GM18867 (cell line): Measurements from ENCODE around the gene TRPC1.
A peak's percentile ranks its signal among the peaks of the same experiment; 100 is the strongest.
"Not testable (repeated sequence)": the region's sequence is repeated elsewhere in the genome, so short reads cannot be mapped to it uniquely, and the experiment has no call there.

Experiments
- ATAC-seq: cut with Tn5 transposase; IDR thresholded peaks from one replicate; pipeline ENCODE4 v1.9.1; 2021; ENCODE audit warnings: mild to moderate bottlenecking, moderate library complexity; ENCODE audit not compliant: unreplicated experiment

TRPC1 gene

GRCh38 chr3:142752605-142753004, 28.8 kb downstream of the TRPC1 start:
- not testable (repeated sequence) for ATAC-seq

DNA sequence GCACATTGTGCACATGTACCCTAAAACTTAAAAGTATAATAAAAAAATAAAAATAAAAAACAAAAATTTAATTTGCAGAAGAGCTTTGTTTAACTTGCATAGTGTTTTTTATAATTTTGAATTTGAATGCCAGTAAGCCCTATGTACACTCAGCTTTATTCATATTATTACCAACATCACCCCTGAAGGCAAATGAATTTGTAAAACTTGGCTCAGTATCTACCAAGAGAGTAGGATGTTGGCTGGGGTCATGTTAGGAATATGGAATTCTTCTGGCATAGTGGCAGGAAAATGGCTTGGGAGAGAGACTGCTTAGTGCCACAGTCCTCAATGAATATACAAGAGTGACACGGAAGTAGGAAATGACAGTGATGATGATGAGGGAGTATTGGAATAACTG, 30.7 kb downstream of the TRPC1 start:
- ATAC-seq = no peak

DNA sequence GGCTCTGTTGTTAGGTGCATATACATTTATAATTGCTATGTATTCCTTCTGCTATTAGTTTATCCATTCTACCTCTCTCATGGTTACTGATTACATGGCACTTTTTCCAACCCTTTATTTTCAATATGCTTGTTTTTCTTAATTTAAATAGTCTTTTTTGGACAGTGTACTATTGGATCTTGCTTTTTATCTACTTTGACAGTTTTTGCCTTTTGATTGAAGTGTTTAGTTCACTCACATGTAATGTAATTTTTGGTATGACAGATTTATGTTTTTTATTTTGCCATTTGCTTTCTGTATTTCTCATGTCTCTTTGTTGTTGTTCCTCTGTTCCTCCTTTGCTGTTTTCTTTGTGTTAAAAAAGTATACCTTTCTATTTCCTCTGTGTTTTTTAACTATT, 44.5 kb downstream of the TRPC1 start:
- no peak for ATAC-seq

GRCh38 chr3:142777927-142778326, 54.1 kb downstream of the TRPC1 start:
- no peak for ATAC-seq

DNA sequence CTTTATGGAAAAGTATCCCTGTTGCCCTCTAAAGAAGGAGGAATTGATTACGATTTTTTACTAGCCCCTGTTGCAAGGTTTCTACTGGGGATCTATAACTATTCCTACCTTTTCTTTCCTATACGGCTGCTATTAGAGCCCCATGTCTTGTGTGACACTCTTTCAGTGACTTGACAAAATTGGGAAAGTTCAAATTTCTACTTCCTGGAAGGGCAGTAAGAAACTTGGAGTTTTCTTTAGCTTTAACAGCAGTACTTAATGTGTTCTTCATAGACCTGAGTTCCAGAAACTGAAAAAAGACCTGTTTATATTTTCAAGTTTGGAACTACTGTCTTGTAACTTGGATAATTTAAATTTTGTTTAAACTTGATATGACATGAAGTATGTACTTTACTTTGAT, 54.7 kb downstream of the TRPC1 start:
- ATAC-seq = no peak

- no peak for ATAC-seq
These were observed 55.8 kb downstream of the TRPC1 start for GRCh38 chr3:142779591-142779990.

DNA sequence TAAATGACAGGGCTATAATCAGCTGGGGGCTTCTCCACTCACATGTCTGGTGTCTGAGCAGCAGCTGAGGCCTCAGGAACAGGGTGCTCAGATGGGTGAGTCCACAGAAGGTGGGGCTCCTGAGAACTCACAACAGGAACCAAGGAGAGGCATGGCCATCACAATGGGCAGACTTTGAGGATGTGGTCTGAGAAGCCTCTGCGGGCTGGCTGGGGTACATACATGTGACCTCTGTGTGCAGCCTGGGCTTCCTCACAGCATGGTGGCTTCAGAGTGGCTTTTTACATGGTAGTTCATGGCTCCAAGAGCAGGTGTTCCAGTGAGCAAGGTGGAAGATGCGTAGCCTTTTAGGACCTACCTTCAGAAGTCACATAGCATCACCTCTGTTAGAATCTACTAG, 58.8 kb downstream of the TRPC1 start:
- ATAC-seq = no peak

DNA sequence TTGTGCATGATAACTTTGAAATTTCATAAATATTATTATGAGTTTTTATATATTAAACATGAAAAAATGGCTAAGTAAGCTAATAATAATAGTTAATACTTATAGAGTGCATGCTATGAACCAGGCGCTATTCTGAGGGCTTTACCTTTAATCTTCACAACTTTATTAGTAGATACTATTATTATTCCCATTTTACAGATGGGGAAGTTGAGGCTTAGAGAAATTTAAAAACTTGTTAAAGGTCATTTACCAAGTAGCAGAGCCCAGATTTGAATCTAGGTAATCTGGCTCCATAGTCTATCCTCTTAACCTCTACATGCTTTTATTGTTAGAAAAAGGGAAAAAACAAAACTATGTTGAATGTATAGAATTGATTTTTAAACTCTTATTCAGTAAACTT, 60.4 kb downstream of the TRPC1 start:
- ATAC-seq = no peak

DNA sequence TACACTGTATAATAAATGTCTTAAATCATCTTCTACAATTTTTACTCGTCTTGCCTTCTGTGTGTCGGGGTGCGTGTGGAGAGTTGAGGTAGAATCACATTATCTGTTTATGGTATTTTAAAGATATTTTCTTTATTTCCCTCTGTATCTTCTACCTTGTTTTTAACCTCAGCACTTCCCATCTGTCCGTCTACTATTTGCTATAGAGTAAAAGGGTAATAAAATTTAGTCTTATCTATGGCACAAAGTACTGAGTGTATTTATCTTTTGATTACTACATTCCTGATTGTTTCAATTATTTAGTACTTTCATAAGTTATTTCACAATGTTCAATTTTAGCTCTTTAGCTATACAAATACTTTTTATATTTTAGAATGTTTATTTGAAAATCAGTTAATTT, 62.2 kb downstream of the TRPC1 start:
- ATAC-seq = no peak

DNA sequence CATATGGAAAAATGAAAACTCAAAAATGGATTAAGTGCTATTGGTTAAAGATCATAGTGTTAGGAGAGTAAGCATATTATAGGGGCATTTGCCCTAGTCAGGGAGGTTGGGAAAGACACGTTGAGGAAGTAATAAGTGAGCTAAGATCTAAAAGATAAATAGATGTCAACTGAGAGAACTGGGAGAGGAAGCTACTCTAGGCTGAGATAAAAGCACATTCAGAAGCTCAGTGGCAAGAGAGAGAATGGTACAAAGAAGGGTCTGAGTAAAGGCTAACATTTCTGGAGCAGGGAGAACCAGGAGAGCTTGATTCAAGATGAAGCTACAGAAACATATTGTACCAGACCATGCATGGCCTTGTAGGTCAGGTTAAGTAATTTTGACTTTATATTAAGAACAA, 63.9 kb downstream of the TRPC1 start:
- ATAC-seq = no peak

DNA sequence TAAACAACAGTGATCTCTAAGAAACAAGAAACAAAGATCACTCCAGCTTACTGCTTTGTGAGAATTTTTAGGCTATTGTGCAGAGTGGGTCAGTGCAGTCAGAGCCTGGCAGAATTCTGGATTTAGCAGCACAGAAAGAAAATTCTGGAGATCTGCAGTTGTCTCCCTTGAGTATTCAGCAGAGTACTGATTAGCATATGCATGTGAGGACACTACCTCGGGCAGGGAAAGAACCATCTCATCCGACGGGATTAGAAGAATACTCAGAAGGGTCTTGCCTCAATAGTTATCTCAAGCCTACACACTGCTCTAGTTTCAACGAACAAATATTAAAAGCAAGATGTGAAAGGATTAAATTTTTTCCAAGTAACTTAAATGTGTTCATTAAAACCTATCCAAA, 70.7 kb downstream of the TRPC1 start:
- no peak for ATAC-seq

DNA sequence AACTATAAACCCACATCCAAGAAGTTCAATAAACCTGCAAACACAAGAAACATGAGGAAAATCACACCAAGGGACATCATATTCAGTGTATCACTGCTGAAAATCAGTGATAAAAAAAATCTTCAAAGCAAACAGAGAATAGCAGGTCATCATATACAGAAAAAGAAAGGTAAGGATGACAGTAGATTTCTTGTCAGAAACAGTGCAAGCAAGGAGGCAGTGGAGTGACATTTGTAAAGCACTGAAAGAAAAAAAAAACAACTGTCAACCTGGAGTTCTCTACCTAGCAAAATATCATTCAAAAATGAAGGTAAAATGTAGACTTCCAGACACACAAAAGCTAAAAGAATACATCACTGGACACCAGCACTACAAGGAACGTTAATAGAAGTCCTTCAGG, 71.5 kb downstream of the TRPC1 start:
- ATAC-seq = no peak

GRCh38 chr3:142796823-142797222, 73.0 kb downstream of the TRPC1 start:
- ATAC-seq = no peak

- no peak for ATAC-seq
These were observed 77.9 kb downstream of the TRPC1 start for GRCh38 chr3:142801746-142802145.

DNA sequence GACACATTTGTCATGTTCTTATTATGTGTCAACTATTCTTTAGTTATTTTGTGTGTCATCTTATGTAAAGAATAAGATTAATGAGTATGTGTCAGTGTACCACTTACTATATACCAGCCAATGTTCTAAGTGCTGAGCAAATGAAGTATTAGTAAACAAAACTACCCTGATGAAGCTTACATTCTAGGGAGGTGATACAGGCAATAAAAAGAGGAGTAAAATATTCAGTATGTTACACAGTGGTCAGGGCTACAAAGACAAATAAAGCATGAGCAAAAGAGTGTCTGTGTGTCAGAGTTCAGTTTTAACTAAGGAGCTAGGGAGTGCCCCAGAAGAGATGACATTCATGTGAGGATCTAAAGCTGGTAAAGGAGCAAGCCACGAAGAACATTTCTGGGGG, 79.1 kb downstream of the TRPC1 start:
- ATAC-seq = no peak

GRCh38 chr3:142808103-142808917, 84.5 kb downstream of the TRPC1 start:
- ATAC-seq = no peak

DNA sequence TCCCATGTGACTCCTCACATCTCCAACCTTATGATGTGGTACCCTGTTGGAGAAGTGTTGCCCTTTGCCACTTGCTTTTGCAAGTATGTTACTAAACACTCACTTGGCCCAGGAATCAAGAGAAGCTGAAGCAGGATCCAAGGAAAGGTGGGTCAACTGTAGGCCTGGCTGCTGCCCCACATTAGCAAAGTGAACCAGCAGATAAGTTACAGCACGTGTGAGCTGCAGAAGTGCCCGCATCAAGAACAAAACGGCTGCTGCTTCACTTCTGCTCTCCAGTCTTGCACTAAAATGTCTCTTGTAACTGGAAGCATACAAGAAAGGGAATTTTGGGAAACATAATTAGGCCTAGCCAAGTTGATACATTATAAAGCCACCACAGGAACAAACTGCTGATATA, 85.4 kb downstream of the TRPC1 start:
- ATAC-seq = no peak

DNA sequence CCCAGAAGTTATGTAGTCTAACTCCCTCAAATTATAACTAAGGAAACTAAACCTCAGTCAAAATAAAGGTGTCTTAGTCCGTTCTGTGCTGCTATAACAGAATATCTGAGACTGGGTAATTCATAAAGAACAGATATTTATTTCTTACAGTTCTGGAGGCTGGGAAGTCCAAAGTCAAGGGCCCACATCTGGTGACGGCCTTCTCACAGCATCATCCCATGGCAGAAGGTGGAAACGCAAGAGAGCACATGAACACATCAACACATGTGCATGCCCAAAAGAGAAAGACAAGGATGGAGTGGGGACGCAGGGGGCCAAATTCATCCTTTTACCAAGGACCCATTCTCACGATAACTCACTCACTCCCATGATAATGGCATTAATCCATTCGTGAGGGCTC, 92.0 kb downstream of the TRPC1 start:
- ATAC-seq = no peak

- no peak for ATAC-seq
These were observed 93.5 kb downstream of the TRPC1 start for GRCh38 chr3:142817356-142817755.

DNA sequence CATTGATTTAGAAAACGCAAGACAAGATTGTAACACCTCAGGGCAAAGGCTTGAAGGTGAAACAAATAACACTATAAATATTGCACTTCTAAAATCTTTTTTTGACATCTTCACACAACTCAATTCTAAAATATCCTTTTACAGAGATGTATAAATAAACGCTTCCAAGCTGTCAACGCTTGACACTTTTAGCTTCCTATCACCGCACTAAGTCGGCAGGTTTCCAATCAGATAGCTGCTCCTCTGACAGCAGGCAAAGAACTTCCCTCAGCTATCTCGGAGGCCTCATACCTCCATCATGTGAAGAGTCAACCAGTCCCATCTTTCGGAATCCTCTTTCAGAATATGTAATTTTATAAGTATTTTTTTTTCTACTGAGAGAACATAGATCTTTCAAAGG, 94.1 kb downstream of the TRPC1 start:
- ATAC-seq = no peak

DNA sequence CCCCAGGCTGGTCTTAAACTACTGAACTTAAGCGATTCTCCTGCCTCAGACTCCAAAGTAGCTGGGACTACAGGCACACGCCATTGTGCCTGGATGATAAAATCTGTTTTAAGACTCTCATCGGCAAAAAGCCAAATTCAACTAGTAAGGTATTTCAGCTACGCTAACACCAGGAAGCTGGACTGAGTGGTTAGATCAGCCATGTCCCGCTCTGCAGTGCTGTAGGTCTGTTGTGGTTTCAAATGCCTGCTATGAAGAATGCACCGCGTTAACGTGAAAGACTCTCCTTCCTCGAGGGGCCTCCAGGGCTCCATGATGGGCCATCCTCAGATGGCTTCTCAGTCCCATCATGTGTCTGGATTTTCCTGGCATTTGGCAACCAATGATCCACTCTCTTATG, 94.8 kb downstream of the TRPC1 start:
- ATAC-seq = no peak

DNA sequence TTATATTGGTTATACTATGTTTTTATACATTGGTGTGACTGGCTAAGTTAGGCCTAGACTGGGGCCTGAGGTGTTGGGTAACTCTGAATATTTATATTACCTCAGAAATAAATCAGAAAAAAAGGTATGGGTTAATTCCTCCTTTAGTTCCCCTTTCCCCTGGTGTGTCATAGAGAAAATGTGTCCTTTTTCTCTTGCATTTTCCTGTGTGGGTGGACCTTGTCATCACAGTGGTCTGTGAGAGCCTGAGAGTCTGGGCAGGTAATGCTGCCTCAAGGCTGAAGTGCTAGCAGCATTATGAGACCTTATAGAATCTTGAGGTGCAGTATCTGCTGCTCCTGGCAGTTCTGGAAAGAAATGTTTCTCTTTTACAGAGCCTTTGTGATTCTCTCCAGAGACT, 95.3 kb downstream of the TRPC1 start:
- ATAC-seq = no peak

GRCh38 chr3:142828703-142829305, 105.0 kb downstream of the TRPC1 start:
- ATAC-seq = peak; percentile 99
